NB4 (cell line): ENCODE measurements around the gene GBF1.
A peak's percentile ranks its signal among the peaks of the same experiment; 100 is the strongest.

Experiments used
- DNase-seq: peaks from one replicate; pipeline ENCODE4 v3.0.0; 2010; ENCODE audit warnings: low read depth
- H3K4me3 ChIP-seq: one replicate; pipeline ENCODE4 v1.5.1; 2011; ENCODE audit warnings: mild to moderate bottlenecking, low read depth, low read length, moderate library complexity
- CTCF ChIP-seq: IDR thresholded peaks from one replicate; pipeline ENCODE4 v1.5.1; 2012; ENCODE audit warnings: low read depth, low read length
- MYC ChIP-seq: IDR thresholded peaks from 2 replicates; pipeline ENCODE4 v1.6.1; 2011; ENCODE audit warnings: low read depth, low read length
- POLR2A ChIP-seq: IDR thresholded peaks from 2 replicates; pipeline ENCODE4 v1.6.1; 2011; ENCODE audit warnings: mild to moderate bottlenecking; ENCODE audit not compliant: insufficient read length; ENCODE audit errors: extremely low read depth
- TF ChIP-seq, protein P1 (sequence below): IDR thresholded peaks from 2 replicates; pipeline ENCODE4 v1.6.1; 2011; ENCODE audit warnings: low read depth, low read length

GBF1 gene

GRCh38 chr10:102394079-102394800 is 148.9 kb downstream of the GBF1 start:
- peak; percentile 93 for DNase-seq
- H3K4me3 ChIP-seq: peak overlapping the region; percentile 63
- TF ChIP-seq MYC (peak; percentile 50; the same call in 1 of the 2 replicates), CTCF (peak; percentile 85), POLR2A (peak; percentile 14)
- TF ChIP-seq, protein P1, sequence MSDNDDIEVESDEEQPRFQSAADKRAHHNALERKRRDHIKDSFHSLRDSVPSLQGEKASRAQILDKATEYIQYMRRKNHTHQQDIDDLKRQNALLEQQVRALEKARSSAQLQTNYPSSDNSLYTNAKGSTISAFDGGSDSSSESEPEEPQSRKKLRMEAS: no peak

DNA sequence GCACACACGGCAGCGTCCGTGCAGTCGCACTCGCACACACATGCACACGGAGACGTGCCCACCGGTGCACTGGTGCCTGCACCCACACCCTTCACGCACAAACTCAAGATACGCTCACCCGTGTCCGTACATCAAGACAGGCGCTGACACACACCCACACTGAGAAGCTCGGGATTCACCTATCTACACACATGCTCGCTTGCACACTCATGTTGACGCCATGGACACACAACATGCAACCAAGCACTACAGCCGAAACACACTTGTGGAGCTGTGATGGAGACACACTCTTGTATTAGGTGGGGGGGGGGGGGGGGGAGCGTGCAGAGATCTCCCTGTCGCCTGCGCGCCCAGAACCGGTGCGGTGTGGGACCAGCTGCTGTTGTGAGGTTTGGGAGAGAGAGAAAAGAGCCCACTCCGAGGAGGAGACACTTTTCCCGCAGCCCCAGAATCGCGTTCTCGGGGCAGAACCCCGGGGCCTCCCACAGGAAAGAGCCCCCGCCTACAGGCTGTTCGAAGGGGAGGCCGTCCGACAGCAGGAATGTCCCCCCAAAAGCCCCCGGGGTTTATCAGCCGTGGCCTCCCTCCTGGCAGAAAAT is 149.6 kb downstream of the GBF1 start:
- DNase-seq: peak; percentile 59
- H3K4me3 ChIP-seq: peak overlapping the region; percentile 63
- TF ChIP-seq POLR2A (no peak), MYC (no peak; the same call in 1 of the 2 replicates)
- TF ChIP-seq, protein P1: no peak; the same call in 1 of the 2 replicates

- H3K4me3 ChIP-seq: peak within 1 kb of the TSS; percentile 63
- DNase-seq: peak; percentile 86
- no peak for TF ChIP-seq CTCF
- 0 out of 2 replicates have a peak, but pooled peaks have one; percentile 14 for TF ChIP-seq MYC
- TF ChIP-seq, protein P1: no peak
- TF ChIP-seq POLR2A: peak; percentile 29
Measured at GRCh38 chr10:102395400-102396316, 150.3 kb downstream of the GBF1 start, which contains the start of gene NFKB2. TSS of gene NFKB2 (plus strand) at chr10:102395705. CDS start at chr10:102395960, 255 bp downstream.

DNA sequence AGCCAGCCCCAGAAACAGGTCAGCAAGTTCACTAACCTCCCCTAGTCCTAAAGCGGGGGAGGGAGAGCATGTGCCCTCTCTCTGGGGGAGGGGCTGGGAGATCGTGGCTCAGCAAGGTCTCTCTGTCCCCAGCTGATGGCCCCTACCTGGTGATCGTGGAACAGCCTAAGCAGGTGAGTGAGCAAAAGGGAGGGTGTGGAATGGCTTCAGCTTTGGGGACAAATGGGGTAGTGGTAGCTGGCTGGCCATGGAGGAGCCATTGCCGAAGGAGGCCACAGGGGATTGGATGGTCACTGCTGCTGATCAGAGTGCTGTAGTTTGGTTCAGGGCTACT is 151.0 kb downstream of the GBF1 start:
- no peak for DNase-seq
- no peak for TF ChIP-seq POLR2A
- TF ChIP-seq MYC: no peak
- TF ChIP-seq, protein P1: no peak
- TF ChIP-seq CTCF: no peak
- H3K4me3 ChIP-seq: no peak overlapping the region

- no peak for DNase-seq
- TF ChIP-seq, protein P1: no peak
- TF ChIP-seq CTCF (no peak), MYC (no peak), POLR2A (no peak)
- H3K4me3 ChIP-seq: no peak overlapping the region
Measured at GRCh38 chr10:102396730-102397151, 151.4 kb downstream of the GBF1 start.
